Tibial nerve (tissue), 4 donors: Measurements from ENCODE around the gene MUC5B. TPM values are rescaled to one million over a fixed set of nuclear protein-coding genes. Genes with fewer than 3 reads are reported as not detected.

Experiments
- DNase-seq, 2 donors: peaks; one replicate each; pipeline ENCODE4 v3.0.0-alpha.2; 2019; ENCODE audit warnings: low spot score in 2 of 2
- H3K27ac ChIP-seq, 4 donors: fragments of 200-600 bp; sonication (generic) in 3 of 4; one replicate each; pipeline ENCODE4 v1.5.1; 2017 to 2019; ENCODE audit warnings: mild to moderate bottlenecking in 1 of 4
- H3K27me3 ChIP-seq, 2 donors: fragments of 200-600 bp; sonication (generic) in 1 of 2; one replicate each; pipeline versions ENCODE4 v1.5.1 to v1.6.0; 2017 to 2019
- H3K36me3 ChIP-seq, 3 donors: fragments of 200-600 bp; sonication (generic); one replicate each; pipeline ENCODE4 v1.5.1; 2018 to 2019
- H3K4me1 ChIP-seq, 4 donors: fragments of 200-600 bp; sonication (generic) in 3 of 4; one replicate each; pipeline ENCODE4 v1.5.1; 2017 to 2019
- H3K4me3 ChIP-seq, 4 donors: fragments of 200-600 bp; sonication (generic) in 3 of 4; one replicate each; pipeline ENCODE4 v1.5.1; 2017 to 2019; ENCODE audit warnings: mild to moderate bottlenecking in 1 of 4, moderate library complexity in 1 of 4
- H3K9me3 ChIP-seq, 4 donors: fragments of 200-600 bp; sonication (generic) in 3 of 4; one replicate each; pipeline ENCODE4 v1.5.1; 2017 to 2019
- EP300 ChIP-seq, 2 donors: sonication (generic); formaldehyde crosslinking; IDR thresholded peaks; one replicate each; pipeline ENCODE4 v1.6.1; 2017; ENCODE audit warnings: antibody characterized with exemption in 2 of 2, mild to moderate bottlenecking in 1 of 2
- POLR2A ChIP-seq, 2 donors: fragments of 450-650 bp; IDR thresholded peaks; one replicate each; pipeline ENCODE4 v1.6.1; 2017; ENCODE audit warnings: antibody characterized with exemption in 2 of 2, mild to moderate bottlenecking in 2 of 2, moderate library complexity in 2 of 2
- WGBS, 2 donors: methylation state at CpG; one replicate each; pipeline ENCODE4 v1.1.5; 2018; 5-methylcytosine and 5-hydroxymethylcytosine counted together
- total RNA-seq, 4 donors: library from RNA; depleted of rRNA; stranded (reverse); fragments of >200 nt; gene quantifications; one replicate each; pipeline ENCODE4 v1.1.0, GENCODE V29; 2016
- TF ChIP-seq, protein P1 (sequence below), 5 experiments: fragments of 200-600 bp in 3 of 5; fragments of 450-650 bp in 2 of 5; sonication (generic) in 3 of 5; IDR thresholded peaks; one replicate each; pipeline ENCODE4 v1.5.1; 2016 to 2019; ENCODE audit warnings: antibody characterized with exemption in 5 of 5, mild to moderate bottlenecking in 3 of 5, moderate library complexity in 2 of 5

The MUC5B gene
- total RNA-seq, 4 donors from 2014 or later: under 0.01 to 0.22 TPM; not detected in 2

DNA sequence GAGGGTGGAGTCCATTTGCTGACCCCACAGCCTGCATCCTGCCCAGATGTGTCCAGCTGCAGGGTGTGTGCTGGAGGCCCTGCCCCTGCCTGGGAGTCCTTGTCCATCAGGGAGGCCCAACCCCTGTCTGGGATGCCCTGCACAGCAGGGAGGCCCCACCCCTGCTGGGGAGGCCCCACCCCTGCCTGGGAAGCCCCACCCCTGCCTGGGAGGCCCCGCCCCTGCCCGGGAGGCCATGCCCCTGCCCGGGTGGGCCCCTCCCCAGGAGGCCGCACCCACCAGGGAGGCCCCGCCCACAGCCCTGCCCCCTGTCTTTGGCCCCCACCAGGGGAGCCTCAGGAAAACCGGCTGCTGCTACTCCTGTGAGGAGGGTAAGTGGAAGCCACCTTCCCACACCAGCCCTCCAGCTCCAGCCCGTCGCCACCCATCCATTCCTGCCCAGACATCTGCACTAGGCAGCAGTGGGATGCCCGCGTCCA is 37.2 kb downstream of the MUC5B start:
- Histone ChIP-seq H3K27ac (no peak overlapping the region), H3K4me1 (peaks cover 4 to 21% (median 14%) of the 10 kb centered on the region in 4 donors), H3K27me3 (no peaks in the 10 kb centered on the region), H3K36me3 (no peaks in the 10 kb centered on the region), H3K9me3 (no peaks in the 10 kb centered on the region), H3K4me3 (no peak overlapping the region)
- TF ChIP-seq EP300 (IDR thresholded peaks at IDR 0.05) (no peak), POLR2A (IDR thresholded peaks at IDR 0.05) (no peak)
- TF ChIP-seq, protein P1, sequence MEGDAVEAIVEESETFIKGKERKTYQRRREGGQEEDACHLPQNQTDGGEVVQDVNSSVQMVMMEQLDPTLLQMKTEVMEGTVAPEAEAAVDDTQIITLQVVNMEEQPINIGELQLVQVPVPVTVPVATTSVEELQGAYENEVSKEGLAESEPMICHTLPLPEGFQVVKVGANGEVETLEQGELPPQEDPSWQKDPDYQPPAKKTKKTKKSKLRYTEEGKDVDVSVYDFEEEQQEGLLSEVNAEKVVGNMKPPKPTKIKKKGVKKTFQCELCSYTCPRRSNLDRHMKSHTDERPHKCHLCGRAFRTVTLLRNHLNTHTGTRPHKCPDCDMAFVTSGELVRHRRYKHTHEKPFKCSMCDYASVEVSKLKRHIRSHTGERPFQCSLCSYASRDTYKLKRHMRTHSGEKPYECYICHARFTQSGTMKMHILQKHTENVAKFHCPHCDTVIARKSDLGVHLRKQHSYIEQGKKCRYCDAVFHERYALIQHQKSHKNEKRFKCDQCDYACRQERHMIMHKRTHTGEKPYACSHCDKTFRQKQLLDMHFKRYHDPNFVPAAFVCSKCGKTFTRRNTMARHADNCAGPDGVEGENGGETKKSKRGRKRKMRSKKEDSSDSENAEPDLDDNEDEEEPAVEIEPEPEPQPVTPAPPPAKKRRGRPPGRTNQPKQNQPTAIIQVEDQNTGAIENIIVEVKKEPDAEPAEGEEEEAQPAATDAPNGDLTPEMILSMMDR (IDR thresholded peaks at IDR 0.05): no peak
- no peak for DNase-seq
- WGBS, 2 donors: 65 to 100% methylated on average over 4 to 7 of the region's 10 CpGs

DNA sequence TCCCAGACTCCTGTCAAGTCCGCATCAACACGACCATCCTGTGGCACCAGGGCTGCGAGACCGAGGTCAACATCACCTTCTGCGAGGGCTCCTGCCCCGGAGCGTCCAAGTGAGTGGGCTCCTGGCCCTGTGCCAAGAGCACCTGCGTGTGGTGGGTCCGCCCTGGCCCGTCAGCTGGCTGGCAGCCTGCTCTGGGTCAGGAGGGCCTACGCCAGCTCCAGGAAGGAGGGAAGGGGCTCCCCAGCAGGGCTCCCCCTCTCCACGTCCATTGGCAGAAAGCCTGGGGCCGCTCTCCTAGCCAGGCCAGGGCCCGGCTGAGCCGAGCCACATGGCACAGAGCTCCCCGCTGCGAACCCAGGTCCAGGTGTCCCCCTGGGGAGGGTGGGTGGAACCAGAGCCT is 37.8 kb downstream of the MUC5B start:
- no peak overlapping the region for H3K4me3 ChIP-seq
- no peaks in the 10 kb centered on the region for H3K27me3 ChIP-seq
- no peak for DNase-seq
- no peaks in the 10 kb centered on the region for H3K9me3 ChIP-seq
- peaks cover 4 to 21% (median 14%) of the 10 kb centered on the region in 4 donors for H3K4me1 ChIP-seq
- H3K36me3 ChIP-seq: no peaks in the 10 kb centered on the region
- 89 to 93% methylated on average over 9 to 17 of the region's 17 CpGs for WGBS, 2 donors
- TF ChIP-seq, protein P1 (IDR thresholded peaks at IDR 0.05): no peak
- TF ChIP-seq EP300 (IDR thresholded peaks at IDR 0.05) (no peak), POLR2A (IDR thresholded peaks at IDR 0.05) (no peak)
- H3K27ac ChIP-seq: no peak overlapping the region

DNA sequence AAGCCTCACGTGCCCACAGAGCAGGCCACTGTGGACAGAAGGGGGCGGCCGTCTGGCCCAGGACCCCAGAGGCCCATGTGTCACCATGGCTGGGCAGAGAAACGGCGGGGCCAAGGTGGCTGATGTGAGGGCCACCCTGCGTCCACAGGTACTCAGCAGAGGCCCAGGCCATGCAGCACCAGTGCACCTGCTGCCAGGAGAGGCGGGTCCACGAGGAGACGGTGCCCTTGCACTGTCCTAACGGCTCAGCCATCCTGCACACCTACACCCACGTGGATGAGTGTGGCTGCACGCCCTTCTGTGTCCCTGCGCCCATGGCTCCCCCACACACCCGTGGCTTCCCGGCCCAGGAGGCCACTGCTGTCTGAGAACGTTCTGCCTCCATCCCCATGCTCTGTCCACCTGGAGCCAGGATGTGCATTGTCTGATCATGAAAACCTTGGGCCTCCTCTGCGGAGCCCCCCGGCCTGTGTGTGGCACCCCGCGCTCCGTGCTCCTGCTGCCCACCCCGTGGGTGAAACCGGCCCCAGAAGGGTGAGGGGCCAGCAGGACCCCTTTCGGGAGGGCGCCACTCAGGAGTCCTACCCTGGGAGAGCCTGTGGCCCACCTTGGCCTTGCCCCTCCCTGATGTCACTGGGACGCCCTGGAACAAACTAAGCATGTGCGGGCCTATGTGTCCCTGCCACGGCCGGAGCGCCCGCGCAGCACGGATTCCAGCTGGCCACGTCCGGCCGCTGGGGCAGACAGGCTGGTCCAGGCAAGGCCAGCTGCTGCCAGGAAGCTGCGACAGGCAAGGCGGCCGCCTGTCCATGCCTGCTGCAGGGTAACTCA is 38.6 kb downstream of the MUC5B start:
- WGBS, 2 donors: 89 to 93% methylated on average over 24 to 31 of the region's 39 CpGs
- Histone ChIP-seq H3K4me3 (peak overlapping the region in 2 of 4 donors; percentile 47 to 60), H3K27me3 (no peaks in the 10 kb centered on the region), H3K36me3 (no peaks in the 10 kb centered on the region), H3K9me3 (no peaks in the 10 kb centered on the region), H3K4me1 (peaks cover 4 to 21% (median 14%) of the 10 kb centered on the region in 4 donors), H3K27ac (peak overlapping the region in 2 of 4 donors; percentile 87 to 93)
- TF ChIP-seq EP300 (IDR thresholded peaks at IDR 0.05) (no peak), POLR2A (IDR thresholded peaks at IDR 0.05) (no peak)
- TF ChIP-seq, protein P1 (IDR thresholded peaks at IDR 0.05): no peak
- no peak for DNase-seq

GRCh38 chr11:1262172-1263006 is 39.5 kb downstream of the MUC5B start:
- peak; percentile 85 to 88 for DNase-seq
- H3K27me3 ChIP-seq: no peaks in the 10 kb centered on the region
- H3K9me3 ChIP-seq: no peaks in the 10 kb centered on the region
- TF ChIP-seq, protein P1 (IDR thresholded peaks at IDR 0.05): no peak
- TF ChIP-seq POLR2A (IDR thresholded peaks at IDR 0.05) (peak; percentile 45 to 85), EP300 (IDR thresholded peaks at IDR 0.05) (peak; percentile 73 to 82)
- peak overlapping the region; percentile 38 to 67 (median 54) for H3K4me3 ChIP-seq
- H3K4me1 ChIP-seq: peaks cover 4 to 21% (median 14%) of the 10 kb centered on the region in 4 donors
- H3K27ac ChIP-seq: peak overlapping the region; percentile 78 to 93 (median 86)
- WGBS, 2 donors: 10 to 17% methylated on average over 25 to 26 of the region's 31 CpGs
- no peaks in the 10 kb centered on the region for H3K36me3 ChIP-seq
